ENCODE measurements around the gene LARP6. TPM values are rescaled to one million over a fixed set of nuclear protein-coding genes. Genes with fewer than 3 reads are reported as not detected.

Gene LARP6
- total RNA-seq, 1 experiment from 2014 or later = 35.9 TPM

DNA sequence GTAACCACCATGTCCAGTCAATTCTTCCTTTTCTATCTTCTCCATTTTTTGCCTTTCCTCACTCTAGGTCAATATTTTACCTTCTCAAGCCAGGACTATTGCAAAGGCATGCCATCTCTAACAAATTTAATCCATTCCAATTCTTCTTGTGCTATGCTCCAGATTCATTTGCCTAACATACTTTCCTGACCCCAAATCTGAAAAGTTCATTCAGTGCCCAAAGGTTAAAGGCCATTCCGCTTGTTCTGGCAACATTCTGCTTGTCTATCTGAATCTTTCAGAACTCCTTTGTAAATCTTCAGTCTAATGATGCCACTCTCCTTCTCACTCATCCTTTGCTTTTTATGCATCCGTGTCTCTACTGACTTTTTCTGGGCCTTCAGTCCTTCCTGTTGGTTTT lies 22.7 kb upstream of the LARP6 start:
- Histone ChIP-seq H2AFZ (ENCODE audit: low read depth, low read length, poor library complexity, severe bottlenecking) (no peak overlapping the region), H3K9me3 (ENCODE audit: control insufficient read depth in 1 of 2, insufficient read depth in 1 of 2, low read depth in 1 of 2, low read length in 2 of 2) (no peaks in the 10 kb centered on the region), H3K4me3 (replicated peaks in 1 of 2; ENCODE audit: low read depth in 1 of 2, low read length in 2 of 2) (no peak overlapping the region), H3K9me2 (ENCODE audit: insufficient read depth) (no peaks in the 10 kb centered on the region), H3K4me1 (ENCODE audit: control insufficient read depth in 1 of 2, insufficient read depth in 2 of 2, low read length in 2 of 2) (peaks cover 0 to 8% of the 10 kb centered on the region in 2 experiments; a peak in 2 of 4 replicates), H4K20me1 (ENCODE audit: insufficient read depth) (no peaks in the 10 kb centered on the region), H3K27me3 (ENCODE audit: insufficient read depth, low read length) (no peaks in the 10 kb centered on the region), H3K9ac (ENCODE audit: low read length) (no peak overlapping the region), H3K79me2 (ENCODE audit: insufficient read depth, low read length) (no peaks in the 10 kb centered on the region), H3K27ac (ENCODE audit: low read depth, low read length) (no peak overlapping the region), H3K4me2 (ENCODE audit: low read length) (no peak overlapping the region), H3K36me3 (ENCODE audit: control insufficient read depth in 1 of 2, insufficient read depth in 2 of 2, low read length in 2 of 2) (no peaks in the 10 kb centered on the region)
- RAD21 ChIA-PET (ENCODE audit: low non-redundant PET in 1 of 2, low total read pairs in 2 of 2, uncharacterized antibody in 2 of 2, unreplicated experiment in 2 of 2) = no interaction called here
- ATAC-seq = no peak
- TF ChIP-seq, protein P1, sequence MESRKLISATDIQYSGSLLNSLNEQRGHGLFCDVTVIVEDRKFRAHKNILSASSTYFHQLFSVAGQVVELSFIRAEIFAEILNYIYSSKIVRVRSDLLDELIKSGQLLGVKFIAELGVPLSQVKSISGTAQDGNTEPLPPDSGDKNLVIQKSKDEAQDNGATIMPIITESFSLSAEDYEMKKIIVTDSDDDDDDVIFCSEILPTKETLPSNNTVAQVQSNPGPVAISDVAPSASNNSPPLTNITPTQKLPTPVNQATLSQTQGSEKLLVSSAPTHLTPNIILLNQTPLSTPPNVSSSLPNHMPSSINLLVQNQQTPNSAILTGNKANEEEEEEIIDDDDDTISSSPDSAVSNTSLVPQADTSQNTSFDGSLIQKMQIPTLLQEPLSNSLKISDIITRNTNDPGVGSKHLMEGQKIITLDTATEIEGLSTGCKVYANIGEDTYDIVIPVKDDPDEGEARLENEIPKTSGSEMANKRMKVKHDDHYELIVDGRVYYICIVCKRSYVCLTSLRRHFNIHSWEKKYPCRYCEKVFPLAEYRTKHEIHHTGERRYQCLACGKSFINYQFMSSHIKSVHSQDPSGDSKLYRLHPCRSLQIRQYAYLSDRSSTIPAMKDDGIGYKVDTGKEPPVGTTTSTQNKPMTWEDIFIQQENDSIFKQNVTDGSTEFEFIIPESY (IDR thresholded peaks at IDR 0.05; ENCODE audit: extremely low read depth, insufficient replicate concordance, low read length) = no peak
- no peak for TF ChIP-seq SIN3A (IDR thresholded peaks at IDR 0.05; ENCODE audit: low read depth)
- TF ChIP-seq, protein P2, sequence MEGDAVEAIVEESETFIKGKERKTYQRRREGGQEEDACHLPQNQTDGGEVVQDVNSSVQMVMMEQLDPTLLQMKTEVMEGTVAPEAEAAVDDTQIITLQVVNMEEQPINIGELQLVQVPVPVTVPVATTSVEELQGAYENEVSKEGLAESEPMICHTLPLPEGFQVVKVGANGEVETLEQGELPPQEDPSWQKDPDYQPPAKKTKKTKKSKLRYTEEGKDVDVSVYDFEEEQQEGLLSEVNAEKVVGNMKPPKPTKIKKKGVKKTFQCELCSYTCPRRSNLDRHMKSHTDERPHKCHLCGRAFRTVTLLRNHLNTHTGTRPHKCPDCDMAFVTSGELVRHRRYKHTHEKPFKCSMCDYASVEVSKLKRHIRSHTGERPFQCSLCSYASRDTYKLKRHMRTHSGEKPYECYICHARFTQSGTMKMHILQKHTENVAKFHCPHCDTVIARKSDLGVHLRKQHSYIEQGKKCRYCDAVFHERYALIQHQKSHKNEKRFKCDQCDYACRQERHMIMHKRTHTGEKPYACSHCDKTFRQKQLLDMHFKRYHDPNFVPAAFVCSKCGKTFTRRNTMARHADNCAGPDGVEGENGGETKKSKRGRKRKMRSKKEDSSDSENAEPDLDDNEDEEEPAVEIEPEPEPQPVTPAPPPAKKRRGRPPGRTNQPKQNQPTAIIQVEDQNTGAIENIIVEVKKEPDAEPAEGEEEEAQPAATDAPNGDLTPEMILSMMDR (IDR thresholded peaks at IDR 0.05 in 2 of 3, conservative IDR thresholded peaks at IDR 0.05 in 1 of 3; ENCODE audit: borderline replicate concordance in 1 of 3, insufficient read depth in 1 of 3, low read depth in 2 of 3, low read length in 2 of 3) = no peak
- TF ChIP-seq CBX3 (IDR thresholded peaks at IDR 0.05; ENCODE audit: low read depth) = no peak
- TF ChIP-seq JUND (IDR thresholded peaks at IDR 0.05) = no peak
- TF ChIP-seq TCF7L2 (IDR thresholded peaks at IDR 0.05; ENCODE audit: borderline replicate concordance, extremely low read depth, insufficient read depth, insufficient read length) = no peak
- no peak for TF ChIP-seq YY1 (IDR thresholded peaks at IDR 0.05; ENCODE audit: extremely low read depth, insufficient replicate concordance, low read depth, low read length)
- TF ChIP-seq EZH2phosphoT487 (IDR thresholded peaks at IDR 0.05; ENCODE audit: borderline replicate concordance) = no peak
- CTCF ChIA-PET = no interaction called here
- intact Hi-C loops (cut with micrococcal nuclease) = no loop called here
- no peak for DNase-seq (ENCODE audit: low read depth, low spot score)
- BruUV-seq (replicated peaks) = no TSS peak
- POLR2A ChIA-PET = no interaction called here

Measured in HCT116 (cell line).